Measurements from ENCODE around the gene ARF5. TPM values are rescaled to one million over a fixed set of nuclear protein-coding genes. Genes with fewer than 3 reads are reported as not detected.

ARF5 gene
- total RNA-seq, 8 experiments from 2014 or later, result 64.6 to 164 (median 147) TPM

DNA sequence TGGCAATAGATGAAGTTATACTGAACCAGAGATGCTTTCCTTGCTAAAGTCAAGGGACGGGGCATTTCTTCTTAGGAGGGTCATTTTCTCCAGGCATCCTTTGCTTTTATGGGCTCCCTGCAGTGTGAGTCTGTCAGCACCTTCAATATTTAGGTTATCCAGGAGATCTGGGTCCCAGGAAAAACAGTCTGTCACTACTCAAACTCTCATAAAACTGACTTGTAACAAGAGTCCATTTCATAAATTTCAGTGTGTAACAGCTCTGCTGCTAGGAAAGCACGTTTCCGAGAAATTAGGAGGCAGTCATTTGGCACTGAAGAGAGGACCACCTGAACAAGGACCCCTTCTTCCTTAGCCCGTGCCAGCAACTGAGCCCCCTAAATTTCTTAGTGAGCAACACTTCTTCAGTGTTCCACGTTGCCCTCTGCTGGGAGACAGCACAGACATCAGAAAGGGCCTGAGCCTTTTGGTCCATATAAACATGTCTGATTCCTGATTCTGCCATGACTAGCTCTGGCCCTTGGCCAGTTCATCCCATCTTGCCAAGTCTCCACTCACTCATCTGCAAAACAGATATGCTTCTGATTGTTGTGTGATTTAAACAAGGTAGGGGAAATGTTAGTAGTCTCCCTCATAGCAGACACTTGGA, 10.1 kb upstream of the ARF5 start:
- peak in 5 of 8 experiments; percentile 20 to 27 (median 25) for ATAC-seq (replicated peaks in 6 of 8)
- no peak overlapping the region for H3K4me3 ChIP-seq
- 66 to 100% (median 88%) methylated on average over 3 to 5 of the region's 5 CpGs; no CpG with 5 or more reads in 4 of the 10 experiments for WGBS, 10 experiments
- no peak overlapping the region for H3K27ac ChIP-seq
- in situ Hi-C loops (cut with MboI; ENCODE audit: low pct_unique_long_range_greater_than_20kb in 2 of 9, low sequenced_read_pairs in 9 of 9, unreplicated experiment in 9 of 9), result no loop called here
- peaks cover 17 to 29% of the 10 kb centered on the region in 2 donors for H3K4me1 ChIP-seq (replicated peaks in 1 of 2)

- Histone ChIP-seq H3K27ac (no peak overlapping the region), H3K4me1 (replicated peaks in 1 of 2) (peaks cover 22 to 34% of the 10 kb centered on the region in 2 donors), H3K4me3 (no peak overlapping the region)
- ATAC-seq (replicated peaks in 6 of 8), result peak in 1 of 8 experiments; percentile 22
- in situ Hi-C loops (cut with MboI; ENCODE audit: low pct_unique_long_range_greater_than_20kb in 2 of 9, low sequenced_read_pairs in 9 of 9, unreplicated experiment in 9 of 9), result no loop called here
- 40 to 100% (median 82%) methylated on average over 1 to 4 of the region's 4 CpGs; no CpG with 5 or more reads in 4 of the 10 experiments for WGBS, 10 experiments
Measured at GRCh38 chr7:127578711-127579275, 9.4 kb upstream of the ARF5 start.

DNA sequence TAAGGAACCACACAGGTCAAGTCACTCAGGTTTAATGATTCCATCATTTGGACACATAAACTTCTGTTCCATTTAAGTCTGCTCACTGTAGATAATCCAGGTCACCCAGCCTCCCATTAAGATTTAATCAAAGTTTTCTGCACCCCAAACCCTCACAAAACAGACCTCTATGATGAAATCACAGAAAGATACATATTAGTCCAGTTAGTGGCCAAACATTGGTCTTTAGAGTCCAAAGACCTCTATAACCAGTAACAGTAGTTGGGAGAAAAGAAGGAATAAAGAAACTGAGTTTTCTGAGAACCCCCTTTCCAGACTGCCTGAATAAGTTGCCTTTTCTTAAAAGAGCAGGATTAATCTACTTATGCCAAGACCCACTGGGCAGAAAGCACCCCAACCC, 7.6 kb upstream of the ARF5 start:
- no peak for ATAC-seq (replicated peaks in 6 of 8)
- Histone ChIP-seq H3K27ac (no peak overlapping the region), H3K4me1 (replicated peaks in 1 of 2) (peaks cover 31 to 35% of the 10 kb centered on the region in 2 donors), H3K4me3 (no peak overlapping the region)
- in situ Hi-C loops (cut with MboI; ENCODE audit: low pct_unique_long_range_greater_than_20kb in 2 of 9, low sequenced_read_pairs in 9 of 9, unreplicated experiment in 9 of 9), result no loop called here

DNA sequence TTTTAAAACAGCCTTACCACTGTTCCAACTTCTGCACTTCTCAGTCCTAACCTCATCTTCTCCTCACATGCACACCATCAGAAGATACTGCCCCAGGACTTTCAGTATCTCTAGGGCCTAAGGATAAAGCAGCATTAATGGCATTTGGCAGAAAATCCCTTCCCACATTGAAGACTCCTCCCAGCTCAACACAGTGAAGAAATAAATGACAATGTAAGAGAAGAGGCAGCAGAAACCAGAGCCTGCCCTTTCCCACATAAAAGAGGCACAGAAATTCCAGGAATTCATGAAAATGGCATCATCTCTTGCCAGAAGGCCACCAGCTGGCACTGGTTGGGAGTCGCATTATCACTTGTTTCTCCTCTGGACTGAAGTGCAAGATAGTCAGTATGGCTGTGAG, 6.5 kb upstream of the ARF5 start:
- ATAC-seq (replicated peaks in 6 of 8), result no peak
- Histone ChIP-seq H3K4me3 (peak overlapping the region in 1 of 5 donors; percentile 9), H3K27ac (no peak overlapping the region), H3K4me1 (replicated peaks in 1 of 2) (peaks cover 36 to 38% of the 10 kb centered on the region in 2 donors)
- in situ Hi-C loops (cut with MboI; ENCODE audit: low pct_unique_long_range_greater_than_20kb in 2 of 9, low sequenced_read_pairs in 9 of 9, unreplicated experiment in 9 of 9), result no loop called here
- WGBS, 10 experiments, result 100% methylated on average over 1 of the region's 1 CpG; no CpG with 5 or more reads in 8 of the 10 experiments

DNA sequence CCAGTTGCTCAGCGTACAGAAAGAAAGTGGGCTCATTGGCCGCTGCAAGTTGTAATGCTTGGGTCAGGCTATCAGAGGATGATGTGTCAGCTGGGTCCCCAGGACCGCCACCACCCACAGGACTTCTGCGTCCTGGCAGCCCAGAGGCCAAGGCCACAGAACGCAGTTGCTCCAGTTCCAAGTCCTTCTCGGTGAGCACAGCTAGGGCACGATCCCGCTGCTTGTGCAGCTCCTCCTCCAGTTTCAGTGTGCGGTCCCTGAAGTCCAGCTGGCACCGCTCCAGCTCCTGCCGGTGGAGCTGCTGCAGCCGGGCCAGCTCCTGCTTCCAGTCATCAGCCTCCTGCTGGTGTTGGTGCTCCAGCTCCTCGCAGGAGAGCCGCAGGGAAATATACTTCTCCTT, 5.8 kb upstream of the ARF5 start:
- in situ Hi-C loops (cut with MboI; ENCODE audit: low pct_unique_long_range_greater_than_20kb in 2 of 9, low sequenced_read_pairs in 9 of 9, unreplicated experiment in 9 of 9), result no loop called here
- Histone ChIP-seq H3K27ac (no peak overlapping the region), H3K4me3 (no peak overlapping the region), H3K4me1 (replicated peaks in 1 of 2) (peaks cover 36 to 38% of the 10 kb centered on the region in 2 donors)
- ATAC-seq (replicated peaks in 6 of 8), result no peak
- WGBS, 10 experiments, result 73 to 100% (median 90%) methylated on average over 2 to 12 of the region's 14 CpGs; no CpG with 5 or more reads in 3 of the 10 experiments

- 0 to 80% (median 40%) methylated on average over 1 to 9 of the region's 12 CpGs; no CpG with 5 or more reads in 4 of the 10 experiments for WGBS, 10 experiments
- in situ Hi-C loops (cut with MboI; ENCODE audit: low pct_unique_long_range_greater_than_20kb in 2 of 9, low sequenced_read_pairs in 9 of 9, unreplicated experiment in 9 of 9), result no loop called here
- no peak for ATAC-seq (replicated peaks in 6 of 8)
- Histone ChIP-seq H3K4me1 (replicated peaks in 1 of 2) (peaks cover 42% of the 10 kb centered on the region in 2 donors), H3K27ac (peak overlapping the region; percentile 82 to 95), H3K4me3 (peak overlapping the region; percentile 69 to 97 (median 92))
Measured at GRCh38 chr7:127584648-127585043, 3.6 kb upstream of the ARF5 start.

- Histone ChIP-seq H3K27ac (peak within 1 kb of the TSS; percentile 82 to 95), H3K4me3 (peak within 1 kb of the TSS; percentile 69 to 97 (median 92)), H3K4me1 (replicated peaks in 1 of 2) (peaks cover 41 to 42% of the 10 kb centered on the region in 2 donors)
- ATAC-seq (replicated peaks in 6 of 8), result peak; percentile 60 to 77 (median 72)
- in situ Hi-C loops (cut with MboI; ENCODE audit: low pct_unique_long_range_greater_than_20kb in 2 of 9, low sequenced_read_pairs in 9 of 9, unreplicated experiment in 9 of 9), result no loop called here
- 0 to 37% (median 15%) methylated on average over 1 to 20 of the region's 78 CpGs; no CpG with 5 or more reads in 4 of the 10 experiments for WGBS, 10 experiments
Measured at GRCh38 chr7:127585044-127585953, 2.9 kb upstream of the ARF5 start, which contains the start of gene GCC1. Gene GCC1, minus strand, starts transcription at chr7:127585596. Its CDS starts 414 bp downstream, at chr7:127585182.

GRCh38 chr7:127586346-127586745, 1.9 kb upstream of the ARF5 start:
- no peak overlapping the region for H3K27ac ChIP-seq
- in situ Hi-C loops (cut with MboI; ENCODE audit: low pct_unique_long_range_greater_than_20kb in 2 of 9, low sequenced_read_pairs in 9 of 9, unreplicated experiment in 9 of 9), result no loop called here
- WGBS, 10 experiments, result 71 to 100% (median 100%) methylated on average over 1 to 2 of the region's 2 CpGs; no CpG with 5 or more reads in 2 of the 10 experiments
- ATAC-seq (replicated peaks in 6 of 8), result no peak
- no peak overlapping the region for H3K4me3 ChIP-seq
- peaks cover 31 to 32% of the 10 kb centered on the region in 2 donors for H3K4me1 ChIP-seq (replicated peaks in 1 of 2)

GRCh38 chr7:127587663-127588018, 570 bp upstream of the ARF5 start:
- peak overlapping the region; percentile 75 to 91 (median 83) for H3K4me3 ChIP-seq
- 10 to 93% (median 55%) methylated on average over 2 to 7 of the region's 20 CpGs; no CpG with 5 or more reads in 6 of the 10 experiments for WGBS, 10 experiments
- in situ Hi-C loops (cut with MboI; ENCODE audit: low pct_unique_long_range_greater_than_20kb in 2 of 9, low sequenced_read_pairs in 9 of 9, unreplicated experiment in 9 of 9), result no loop called here
- peaks cover 18 to 25% of the 10 kb centered on the region in 2 donors for H3K4me1 ChIP-seq (replicated peaks in 1 of 2)
- ATAC-seq (replicated peaks in 6 of 8), result no peak
- H3K27ac ChIP-seq, result peak overlapping the region; percentile 51 to 54

DNA sequence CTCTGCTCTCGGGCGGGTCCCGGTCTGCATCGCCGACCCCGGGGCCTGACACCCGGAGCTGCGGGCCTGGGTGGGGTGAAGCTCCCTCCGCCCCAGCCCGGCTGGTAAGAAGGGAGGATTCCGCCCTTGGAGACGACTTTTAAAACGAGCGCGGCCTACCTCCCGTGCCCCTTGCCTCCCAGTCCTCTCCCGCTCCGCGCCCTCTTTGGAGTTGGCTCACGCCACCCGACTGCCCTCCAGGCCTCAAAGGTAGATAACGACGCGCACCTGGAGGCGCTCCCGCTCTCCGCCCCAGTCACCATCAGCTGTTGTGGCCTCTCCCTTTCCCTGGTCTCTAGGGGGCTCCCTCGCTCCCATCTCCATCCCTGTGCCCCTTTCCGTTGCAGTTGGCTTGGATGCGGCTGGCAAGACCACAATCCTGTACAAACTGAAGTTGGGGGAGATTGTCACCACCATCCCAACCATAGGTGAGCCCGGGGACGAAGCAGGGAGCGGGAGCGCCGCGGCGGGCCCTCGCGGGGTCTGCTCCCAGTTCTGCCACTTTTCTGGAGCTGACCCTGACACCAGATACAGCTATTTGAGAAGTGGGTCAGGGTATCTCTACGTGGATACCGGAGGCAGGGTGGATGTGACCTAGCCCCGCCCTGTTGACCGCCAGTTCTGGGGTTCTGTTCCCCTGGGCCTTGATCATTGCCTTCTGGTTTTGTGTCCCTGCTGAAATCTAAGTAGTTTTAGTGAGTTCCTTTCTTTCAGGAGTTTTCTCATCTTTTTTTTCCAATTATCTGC, 679 bp downstream of the ARF5 start:
- in situ Hi-C loops (cut with MboI; ENCODE audit: low pct_unique_long_range_greater_than_20kb in 2 of 9, low sequenced_read_pairs in 9 of 9, unreplicated experiment in 9 of 9), result no loop called here
- WGBS, 10 experiments, result 2 to 40% (median 9%) methylated on average over 1 to 12 of the region's 43 CpGs; no CpG with 5 or more reads in 5 of the 10 experiments
- Histone ChIP-seq H3K4me3 (peak overlapping the region; percentile 75 to 91 (median 83)), H3K4me1 (replicated peaks in 1 of 2) (peaks cover 8 to 19% of the 10 kb centered on the region in 2 donors), H3K27ac (peak overlapping the region; percentile 70 to 76)
- ATAC-seq (replicated peaks in 6 of 8), result peak; percentile 19 to 56 (median 46)

- 60 to 100% (median 94%) methylated on average over 1 to 3 of the region's 3 CpGs; no CpG with 5 or more reads in 4 of the 10 experiments for WGBS, 10 experiments
- in situ Hi-C loops (cut with MboI; ENCODE audit: low pct_unique_long_range_greater_than_20kb in 2 of 9, low sequenced_read_pairs in 9 of 9, unreplicated experiment in 9 of 9), result no loop called here
- Histone ChIP-seq H3K4me1 (replicated peaks in 1 of 2) (peaks cover 8 to 11% of the 10 kb centered on the region in 2 donors), H3K27ac (no peak overlapping the region), H3K4me3 (no peak overlapping the region)
- no peak for ATAC-seq (replicated peaks in 6 of 8)
Measured at GRCh38 chr7:127589896-127590295, 1.7 kb downstream of the ARF5 start.

DNA sequence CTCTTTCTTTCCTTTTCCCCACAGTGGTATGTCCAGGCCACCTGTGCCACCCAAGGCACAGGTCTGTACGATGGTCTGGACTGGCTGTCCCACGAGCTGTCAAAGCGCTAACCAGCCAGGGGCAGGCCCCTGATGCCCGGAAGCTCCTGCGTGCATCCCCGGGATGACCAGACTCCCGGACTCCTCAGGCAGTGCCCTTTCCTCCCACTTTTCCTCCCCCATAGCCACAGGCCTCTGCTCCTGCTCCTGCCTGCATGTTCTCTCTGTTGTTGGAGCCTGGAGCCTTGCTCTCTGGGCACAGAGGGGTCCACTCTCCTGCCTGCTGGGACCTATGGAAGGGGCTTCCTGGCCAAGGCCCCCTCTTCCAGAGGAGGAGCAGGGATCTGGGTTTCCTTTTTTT, 3.0 kb downstream of the ARF5 start:
- ATAC-seq (replicated peaks in 6 of 8), result no peak
- Histone ChIP-seq H3K4me1 (replicated peaks in 1 of 2) (peaks cover 5 to 7% of the 10 kb centered on the region in 2 donors), H3K27ac (no peak overlapping the region), H3K4me3 (no peak overlapping the region)
- in situ Hi-C loops (cut with MboI; ENCODE audit: low pct_unique_long_range_greater_than_20kb in 2 of 9, low sequenced_read_pairs in 9 of 9, unreplicated experiment in 9 of 9), result no loop called here
- WGBS, 10 experiments, result 100% methylated on average over 1 to 4 of the region's 7 CpGs; no CpG with 5 or more reads in 8 of the 10 experiments
